Stimulated activated CD4-positive, alpha-beta T cell treated with anti-CD3 and anti-CD28 coated beads, Interleukin-15, amount 100 ng/mL, for 1 hour (primary cell): ENCODE measurements around the gene P3H3.
A peak's percentile ranks its signal among the peaks of the same experiment; 100 is the strongest.

Experiments
- DNase-seq, 2 donors: peaks; one replicate each; pipeline ENCODE4 v3.0.0-alpha.2; 2020; ENCODE audit warnings: low read depth in 1 of 2, low spot score in 1 of 2

P3H3 gene

GRCh38 chr12:6826125-6826733 is 2.0 kb upstream of the P3H3 start:
- no peak for DNase-seq

- DNase-seq, result no peak
Observed at GRCh38 chr12:6826734-6827436, 1.3 kb upstream of the P3H3 start.

GRCh38 chr12:6827437-6827911 is 733 bp upstream of the P3H3 start:
- DNase-seq, result peak in 1 of 2 donors; percentile 30

- peak in 1 of 2 donors; percentile 47 for DNase-seq
Observed at GRCh38 chr12:6828781-6829535, 751 bp downstream of the P3H3 start.

GRCh38 chr12:6829536-6830220 is 1.5 kb downstream of the P3H3 start:
- DNase-seq, result no peak

- no peak for DNase-seq
Observed at GRCh38 chr12:6830286-6830890, 2.2 kb downstream of the P3H3 start.

- DNase-seq, result no peak
Observed at GRCh38 chr12:6830999-6831398, 2.8 kb downstream of the P3H3 start.

- DNase-seq, result no peak
Observed at GRCh38 chr12:6831450-6831995, 3.3 kb downstream of the P3H3 start.

GRCh38 chr12:6832125-6832524 is 3.9 kb downstream of the P3H3 start:
- DNase-seq, result no peak

GRCh38 chr12:6833189-6833890 is 5.1 kb downstream of the P3H3 start:
- DNase-seq, result no peak

GRCh38 chr12:6834254-6834653 is 6.0 kb downstream of the P3H3 start:
- no peak for DNase-seq

GRCh38 chr12:6834873-6835272 is 6.7 kb downstream of the P3H3 start:
- DNase-seq, result no peak

GRCh38 chr12:6836851-6837250 is 8.6 kb downstream of the P3H3 start:
- DNase-seq, result no peak

- no peak for DNase-seq
Observed at GRCh38 chr12:6837370-6838060, 9.3 kb downstream of the P3H3 start.

GRCh38 chr12:6838854-6839253 is 10.6 kb downstream of the P3H3 start:
- DNase-seq, result no peak

GRCh38 chr12:6839482-6840201 is 11.4 kb downstream of the P3H3 start:
- DNase-seq, result no peak

GRCh38 chr12:6840330-6840729 is 12.1 kb downstream of the P3H3 start:
- DNase-seq, result no peak

- no peak for DNase-seq
Observed at GRCh38 chr12:6840761-6841515, 12.7 kb downstream of the P3H3 start, which contains the start of gene GNB3. GNB3 (plus strand) TSS chr12:6840925; CDS start chr12:6841288, 363 bp downstream.
